Anterior cingulate cortex (tissue), 58 donors: ENCODE results near the gene COL25A1.
"Not testable (repeated sequence)": the region's sequence is repeated elsewhere in the genome, so short reads cannot be mapped to it uniquely, and the experiment has no call there.

Experiments
- DNase-seq, 58 donors: peaks; one replicate each; lab custom pipeline; 2025; lab: John Stamatoyannopoulos, UW

COL25A1 gene

GRCh38 chr4:108889696-108890483 lies 412.6 kb downstream of the COL25A1 start:
- DNase-seq: no peak

DNA sequence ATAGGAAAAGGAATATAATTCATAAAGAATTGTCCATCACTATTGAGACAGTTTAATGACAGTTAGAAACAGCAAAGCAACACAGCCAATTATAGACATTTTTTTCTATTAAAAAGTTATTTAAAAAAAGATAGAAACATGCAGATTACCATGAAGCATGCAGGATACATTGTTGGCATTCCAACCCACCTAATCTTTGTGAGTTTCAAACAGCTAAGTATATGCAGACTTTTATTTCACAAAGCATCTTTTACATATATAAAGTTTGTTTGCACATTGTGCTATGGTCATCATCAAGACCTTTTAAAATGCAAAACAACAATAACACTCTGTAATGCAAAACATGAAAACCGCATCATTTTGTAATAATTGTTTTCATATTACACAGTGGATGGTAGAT lies 413.7 kb downstream of the COL25A1 start:
- no peak for DNase-seq

DNA sequence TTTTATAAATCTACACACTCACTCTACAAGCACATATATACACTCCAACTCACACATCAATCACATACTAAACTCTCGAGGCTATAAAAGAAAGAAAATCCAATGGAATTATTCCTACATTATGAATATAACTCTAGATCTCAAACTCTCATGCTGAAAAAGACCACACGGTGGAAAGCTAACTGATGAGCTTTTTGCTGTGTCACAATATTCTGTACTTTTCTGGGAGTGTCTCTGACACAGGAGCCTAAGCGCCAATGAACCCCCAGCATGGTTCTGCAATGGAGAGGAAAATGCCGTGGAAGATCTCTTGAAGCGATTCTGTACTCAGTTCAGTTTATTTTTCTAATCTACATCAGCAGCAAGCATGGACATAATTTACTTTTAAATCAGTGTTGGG lies 415.4 kb downstream of the COL25A1 start:
- no peak for DNase-seq

GRCh38 chr4:108885211-108885610 lies 417.2 kb downstream of the COL25A1 start:
- no peak for DNase-seq

DNA sequence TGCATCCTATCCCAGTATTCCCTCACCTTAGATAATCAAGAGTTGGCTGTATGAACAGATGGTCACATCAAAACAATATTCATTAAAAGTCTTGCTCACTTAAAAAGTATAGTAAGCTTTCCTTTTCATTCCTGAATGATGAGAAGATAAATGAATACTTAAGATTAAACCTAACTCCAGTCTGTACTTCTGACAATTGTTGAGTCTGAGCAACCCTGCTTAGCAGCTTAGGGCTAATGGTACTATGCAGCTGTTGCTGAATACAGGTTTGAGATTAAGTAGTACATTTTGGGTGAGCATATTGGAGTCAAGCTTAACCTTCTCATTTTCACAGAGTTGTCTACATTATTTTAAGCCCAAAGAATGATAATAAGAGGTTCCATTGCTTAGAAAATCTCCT lies 417.9 kb downstream of the COL25A1 start:
- DNase-seq: no peak

GRCh38 chr4:108881986-108882385 lies 420.5 kb downstream of the COL25A1 start:
- no peak for DNase-seq

DNA sequence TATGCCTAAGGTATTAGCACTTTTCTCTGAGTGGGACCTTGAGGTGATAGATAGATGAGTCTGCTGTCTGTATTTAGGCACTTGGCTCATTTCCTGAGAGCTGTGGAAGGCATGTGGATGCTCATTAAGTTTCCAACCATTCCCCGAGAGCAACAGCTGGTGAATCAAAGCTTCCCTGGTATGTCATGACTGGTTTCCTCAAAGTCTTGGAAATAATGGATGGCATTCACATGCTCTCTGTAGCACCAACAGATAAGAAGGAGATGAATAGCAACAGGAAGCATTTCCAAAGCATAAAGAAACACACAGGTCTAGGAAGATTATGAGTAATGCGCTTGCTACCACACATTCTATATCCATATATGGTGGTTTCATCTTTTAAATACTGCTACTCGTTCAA lies 421.3 kb downstream of the COL25A1 start:
- no peak for DNase-seq

GRCh38 chr4:108878806-108879205 lies 423.7 kb downstream of the COL25A1 start:
- DNase-seq: no peak

GRCh38 chr4:108877821-108878220 lies 424.6 kb downstream of the COL25A1 start:
- DNase-seq: no peak

DNA sequence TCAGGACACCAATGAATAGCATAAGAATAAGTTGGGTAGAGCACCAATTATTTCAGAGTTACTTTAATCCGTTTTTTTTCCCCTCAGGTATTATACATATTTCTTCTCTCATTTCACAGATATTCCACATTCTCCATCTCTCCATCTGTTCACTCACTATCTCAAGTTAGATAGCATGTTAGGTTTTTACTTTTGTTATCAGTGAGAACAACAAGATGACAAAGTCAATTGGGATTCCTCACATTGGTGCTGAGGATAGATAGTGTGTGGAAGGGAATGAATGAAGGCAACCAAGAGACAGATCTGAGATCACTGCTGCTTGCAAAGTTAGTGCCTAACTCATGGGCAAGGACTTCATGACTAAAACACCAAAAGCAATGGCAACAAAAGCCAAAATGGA lies 427.7 kb downstream of the COL25A1 start:
- DNase-seq: no peak

DNA sequence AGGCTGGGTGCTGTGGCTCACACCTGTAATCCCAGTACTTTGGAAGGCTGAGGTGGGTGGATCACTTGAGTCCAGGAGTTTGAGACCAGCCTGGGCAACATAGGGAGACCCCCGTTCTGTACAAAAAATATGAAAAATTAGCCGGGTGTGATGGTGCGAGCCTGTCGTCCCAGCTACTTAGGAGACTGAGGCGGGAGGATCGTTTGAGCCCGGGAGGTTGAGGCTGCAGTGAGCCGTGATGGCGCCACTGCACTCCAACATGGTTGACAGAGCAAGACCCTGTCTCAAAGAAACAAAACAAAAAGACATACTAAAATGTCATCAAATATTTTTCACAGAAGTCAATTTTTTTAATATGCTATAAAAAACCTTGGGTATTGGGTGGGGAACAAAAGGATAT lies 432.5 kb downstream of the COL25A1 start:
- not testable (repeated sequence) for DNase-seq

- no peak for DNase-seq
These were observed 433.7 kb downstream of the COL25A1 start for GRCh38 chr4:108868606-108869227.

- DNase-seq: no peak
These were observed 435.0 kb downstream of the COL25A1 start for GRCh38 chr4:108867476-108867875.

- no peak for DNase-seq
These were observed 441.1 kb downstream of the COL25A1 start for GRCh38 chr4:108861334-108861733.

- no peak for DNase-seq
These were observed 447.7 kb downstream of the COL25A1 start for GRCh38 chr4:108854786-108855185.

DNA sequence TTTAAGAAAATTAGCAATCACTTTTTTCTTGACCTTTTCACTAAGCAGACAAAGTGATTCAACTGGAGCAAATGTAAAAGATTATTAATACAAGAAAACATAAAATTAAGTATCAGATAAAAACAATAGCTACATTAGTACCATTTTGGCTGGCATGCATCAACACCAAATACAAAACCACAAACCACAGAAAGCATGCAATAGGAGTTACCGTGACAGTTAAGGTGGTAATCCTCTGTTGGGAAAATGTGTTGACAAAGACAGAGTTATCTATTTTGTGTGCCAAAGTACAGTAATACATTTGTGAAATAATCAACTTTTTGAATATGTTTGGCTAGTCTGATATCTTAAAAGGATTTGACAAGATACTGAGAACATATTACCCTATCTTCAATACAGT lies 449.8 kb downstream of the COL25A1 start:
- no peak for DNase-seq

DNA sequence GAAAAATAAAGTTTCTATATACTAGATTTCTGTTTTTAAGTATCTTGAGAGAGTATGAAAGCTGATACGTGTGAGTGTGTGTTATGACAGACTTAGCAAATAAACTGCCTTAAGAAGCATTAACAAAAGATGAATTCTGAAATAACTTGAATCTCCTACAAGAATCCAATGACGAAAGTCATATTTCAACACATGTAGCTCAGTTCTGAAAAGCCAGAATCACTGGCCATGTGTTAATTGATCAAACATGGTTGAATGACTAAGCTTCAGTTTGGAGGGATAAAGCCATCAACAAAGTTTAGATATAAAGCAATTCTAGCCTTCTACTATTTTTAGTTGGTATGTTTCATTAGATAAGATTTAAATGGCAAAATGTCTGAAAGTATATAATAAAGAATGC lies 451.1 kb downstream of the COL25A1 start:
- no peak for DNase-seq

GRCh38 chr4:108850219-108850649 lies 452.2 kb downstream of the COL25A1 start:
- DNase-seq: no peak

- DNase-seq: no peak
These were observed 452.8 kb downstream of the COL25A1 start for GRCh38 chr4:108849611-108850168.

DNA sequence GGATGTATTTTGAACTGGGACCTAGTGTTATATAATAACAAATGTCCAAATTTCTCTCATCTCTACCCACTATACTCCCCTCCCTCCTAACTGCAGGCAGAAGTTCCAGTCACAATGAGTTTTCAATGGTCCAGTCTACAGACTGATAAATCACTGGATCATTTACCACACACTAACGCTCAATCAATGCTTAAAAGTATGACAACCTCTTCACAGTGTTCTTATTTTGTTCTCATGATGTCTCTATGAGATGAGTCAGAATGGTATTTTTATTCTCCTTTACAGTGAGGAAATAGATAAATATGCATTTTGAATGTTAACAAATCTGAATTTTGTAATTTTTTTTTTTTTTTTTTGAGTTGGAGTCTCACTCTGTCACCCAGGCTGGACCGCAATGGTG lies 455.9 kb downstream of the COL25A1 start:
- DNase-seq: no peak

DNA sequence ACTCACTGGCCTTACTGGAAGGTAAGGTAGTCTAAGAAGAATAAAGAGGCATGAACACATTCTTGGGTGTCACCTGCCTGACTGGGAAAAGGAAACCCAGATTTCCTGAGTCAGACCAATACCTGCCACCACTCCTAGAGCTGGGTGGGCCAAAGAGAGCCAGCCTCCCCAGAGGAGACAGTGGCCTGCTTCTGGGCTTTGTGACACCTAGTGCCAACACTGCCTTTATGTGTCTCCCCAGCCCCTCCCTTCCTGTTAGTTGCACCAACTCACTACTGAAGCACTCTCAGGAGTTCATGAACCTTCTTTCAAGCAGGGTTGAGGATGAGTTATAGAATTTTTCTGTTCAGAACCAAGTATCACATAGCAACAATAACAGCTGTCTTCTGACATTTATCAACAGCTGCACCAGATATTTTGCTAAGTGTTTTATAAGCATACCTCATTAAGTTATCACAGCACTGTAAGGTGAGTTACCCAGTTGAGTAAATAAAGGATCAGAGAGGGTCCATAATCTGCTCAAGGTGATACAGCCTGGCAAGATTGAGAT lies 462.0 kb downstream of the COL25A1 start:
- DNase-seq: no peak

GRCh38 chr4:108839333-108839732 lies 463.1 kb downstream of the COL25A1 start:
- DNase-seq: no peak
